Esophagus (tissue), 2 donors: ENCODE measurements around the gene ABCA4. TPM values are rescaled to one million over a fixed set of nuclear protein-coding genes. Genes with fewer than 3 reads are reported as not detected.

Source experiments
- H3K27ac ChIP-seq, 2 donors: one replicate each; pipeline ENCODE4 v1.5.1; 2013; ENCODE audit warnings: low read depth in 2 of 2, mild to moderate bottlenecking in 2 of 2, inconsistent platforms in 1 of 2, low read length in 1 of 2, moderate library complexity in 1 of 2
- H3K27me3 ChIP-seq, 2 donors: one replicate each; pipeline ENCODE4 v1.6.1; 2013; ENCODE audit warnings: low read length in 2 of 2, control low read depth in 1 of 2, mild to moderate bottlenecking in 1 of 2; ENCODE audit not compliant: insufficient read depth in 2 of 2, control insufficient read depth in 1 of 2
- H3K36me3 ChIP-seq, 2 donors: one replicate each; pipeline ENCODE4 v1.6.1; 2013; ENCODE audit warnings: low read length in 1 of 2; ENCODE audit not compliant: control insufficient read depth in 2 of 2, insufficient read depth in 2 of 2
- H3K4me1 ChIP-seq, 2 donors: one replicate each; pipeline ENCODE4 v1.6.1; 2013; ENCODE audit warnings: low read length in 1 of 2; ENCODE audit not compliant: control insufficient read depth in 2 of 2, insufficient read depth in 2 of 2
- H3K4me3 ChIP-seq, 2 donors: one replicate each; pipeline ENCODE4 v1.5.1; 2013; ENCODE audit warnings: low read length in 2 of 2, mild to moderate bottlenecking in 2 of 2, low read depth in 1 of 2, moderate library complexity in 1 of 2
- H3K9me3 ChIP-seq, 2 donors: one replicate each; pipeline ENCODE4 v1.6.1; 2013; ENCODE audit warnings: mild to moderate bottlenecking in 2 of 2, low read depth in 1 of 2, low read length in 1 of 2, moderate library complexity in 1 of 2; ENCODE audit not compliant: control insufficient read depth in 2 of 2, insufficient read depth in 1 of 2
- WGBS, 2 donors: extraction: QIAGEN DNeasy Blood & Tissue Kit; methylation state at CpG; one replicate each; pipeline ENCODE4 v1.1.7; 2013; 5-methylcytosine and 5-hydroxymethylcytosine counted together
- polyA plus RNA-seq, 2 donors: library from polyadenylated mRNA; stranded (reverse); fragments of 200-250 nt; gene quantifications; one replicate each; pipeline ENCODE4 v1.2.3, GENCODE V29; 2013
- donor health status: healthy with polysubstance abuse.
- donor health status: Bipolar disorder and iron deficiency.

ABCA4 gene
- polyA plus RNA-seq, 2 donors, result 0.04 to 0.07 TPM

DNA sequence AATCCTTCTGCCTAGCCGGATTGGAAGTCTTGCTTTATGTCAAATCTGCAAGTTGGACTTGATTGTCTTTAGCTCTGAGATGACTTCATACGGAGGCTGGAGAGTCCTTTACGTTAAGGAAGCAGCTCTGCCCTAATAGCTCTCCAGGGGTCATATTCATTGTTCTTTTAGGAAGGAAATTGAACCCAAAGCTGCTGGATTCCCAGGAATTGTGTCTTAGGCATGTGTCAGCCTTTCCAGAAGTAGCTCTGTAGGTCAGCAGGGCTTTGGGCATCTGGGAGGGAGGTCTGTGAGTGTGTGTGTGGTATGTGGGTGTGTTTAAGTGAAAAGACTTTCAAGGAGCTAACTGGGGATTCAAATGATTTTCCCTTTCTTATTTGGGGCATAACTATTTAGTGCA lies 82.4 kb downstream of the ABCA4 start:
- Histone ChIP-seq H3K36me3 (no peaks in the 10 kb centered on the region), H3K9me3 (no peaks in the 10 kb centered on the region), H3K27ac (no peak overlapping the region), H3K4me1 (no peaks in the 10 kb centered on the region), H3K27me3 (no peaks in the 10 kb centered on the region), H3K4me3 (no peak overlapping the region)
- 67 to 76% methylated on average over 3 of the region's 3 CpGs for WGBS, 2 donors

DNA sequence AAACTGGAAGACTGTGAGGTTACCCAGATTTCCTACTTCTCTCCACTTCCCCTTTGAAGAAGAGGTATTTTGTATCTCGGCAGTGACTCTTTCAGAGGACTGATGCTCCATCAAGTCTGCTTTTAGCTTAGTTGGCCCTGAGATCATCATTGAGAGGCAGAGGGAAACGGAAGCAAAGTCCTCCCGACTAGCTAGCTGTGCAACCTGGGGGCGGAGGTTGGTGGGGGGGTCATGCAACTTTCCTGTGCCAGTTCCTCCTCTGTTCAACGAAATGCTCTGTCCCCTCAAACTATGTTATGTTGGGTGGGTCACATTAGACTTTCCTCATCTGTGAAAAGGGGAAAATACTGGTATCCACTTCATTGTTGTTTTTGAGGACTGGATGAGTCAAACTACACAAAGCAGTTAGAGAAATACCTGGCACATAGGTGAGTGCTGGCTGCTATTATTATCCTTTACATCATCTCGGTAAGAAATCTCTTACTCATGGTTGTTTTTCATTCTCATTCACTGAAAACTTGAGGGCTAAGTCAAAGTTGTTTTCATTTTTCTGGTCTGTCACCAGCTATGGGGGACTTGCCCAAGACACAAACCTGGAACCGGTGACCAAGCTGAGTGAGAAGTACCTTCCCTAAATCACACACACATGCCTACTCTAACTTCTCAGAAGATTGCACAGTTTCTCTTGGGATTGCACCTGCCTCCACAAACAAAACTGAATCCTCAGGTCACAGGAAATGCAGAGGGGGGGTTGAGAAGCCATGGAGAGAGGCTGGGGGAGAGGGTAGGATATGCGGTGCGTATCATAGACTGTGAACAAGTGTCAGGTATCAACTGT lies 83.3 kb downstream of the ABCA4 start:
- H3K27ac ChIP-seq, result no peak overlapping the region
- H3K4me1 ChIP-seq, result no peaks in the 10 kb centered on the region
- WGBS, 2 donors, result 70 to 75% methylated on average over 9 of the region's 9 CpGs
- no peaks in the 10 kb centered on the region for H3K9me3 ChIP-seq
- no peaks in the 10 kb centered on the region for H3K27me3 ChIP-seq
- no peaks in the 10 kb centered on the region for H3K36me3 ChIP-seq
- no peak overlapping the region for H3K4me3 ChIP-seq

DNA sequence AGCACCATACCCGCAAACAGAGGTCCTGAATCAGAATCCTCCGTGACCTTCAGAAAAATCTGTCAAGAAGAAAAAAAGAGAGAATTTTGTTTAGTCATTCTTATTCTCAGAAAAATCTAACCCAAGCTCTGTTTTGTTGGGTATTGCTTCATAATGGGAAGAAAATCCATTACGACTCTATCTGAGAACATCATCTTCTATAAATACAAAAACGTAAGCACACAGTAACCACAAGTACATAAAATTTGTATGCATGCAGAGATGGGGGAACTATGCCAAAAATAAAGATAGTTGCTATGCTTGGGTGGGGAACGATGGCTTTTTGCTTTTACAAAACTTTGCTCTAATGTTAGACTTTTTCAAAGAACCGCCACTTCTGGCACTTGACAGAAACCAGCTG lies 84.2 kb downstream of the ABCA4 start:
- Histone ChIP-seq H3K27me3 (no peaks in the 10 kb centered on the region), H3K27ac (no peak overlapping the region), H3K4me3 (no peak overlapping the region), H3K9me3 (no peaks in the 10 kb centered on the region), H3K36me3 (no peaks in the 10 kb centered on the region), H3K4me1 (no peaks in the 10 kb centered on the region)
- 67 to 68% methylated on average over 6 of the region's 6 CpGs for WGBS, 2 donors

DNA sequence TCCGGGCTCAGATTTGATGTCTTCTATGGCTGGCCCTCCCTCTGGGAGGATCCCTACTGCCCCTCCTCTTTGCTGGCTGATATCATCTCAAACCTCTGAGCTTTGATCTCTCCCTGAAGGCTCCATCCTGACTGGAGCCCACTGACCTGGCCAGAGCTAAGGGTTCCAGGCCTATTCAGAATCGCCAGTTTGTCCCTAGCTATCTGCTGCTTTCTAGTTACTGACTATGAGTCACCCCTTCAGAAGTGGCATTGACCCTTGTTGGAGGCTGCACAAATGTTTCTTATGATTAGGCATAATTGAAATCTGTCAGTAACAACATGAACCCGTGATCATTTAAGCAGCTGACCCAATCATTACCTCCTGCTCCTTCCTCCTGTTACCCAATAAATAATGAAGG lies 87.1 kb downstream of the ABCA4 start:
- Histone ChIP-seq H3K9me3 (no peaks in the 10 kb centered on the region), H3K27me3 (no peaks in the 10 kb centered on the region), H3K4me1 (no peaks in the 10 kb centered on the region), H3K36me3 (no peaks in the 10 kb centered on the region), H3K4me3 (no peak overlapping the region), H3K27ac (no peak overlapping the region)
- WGBS, 2 donors, result 66 to 70% methylated on average over 3 of the region's 3 CpGs

DNA sequence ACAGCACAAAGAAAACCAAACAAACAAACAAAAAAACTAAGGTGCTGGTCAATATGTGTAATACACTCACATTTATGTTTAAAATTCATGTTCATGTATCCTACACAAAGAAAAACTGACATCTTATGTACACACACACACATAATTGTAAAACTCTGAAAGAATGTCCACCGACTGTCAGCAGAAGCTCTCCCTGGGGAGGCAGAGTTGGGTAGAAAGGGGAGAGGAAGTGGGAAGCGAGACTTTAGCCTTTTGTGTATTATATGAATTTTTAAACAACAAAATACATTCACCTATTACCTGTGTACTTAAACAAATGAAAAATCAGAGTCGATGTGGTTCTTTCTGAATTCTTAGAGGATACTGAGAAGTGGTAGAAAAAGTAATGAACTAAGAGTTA lies 88.3 kb downstream of the ABCA4 start:
- no peaks in the 10 kb centered on the region for H3K4me1 ChIP-seq
- no peaks in the 10 kb centered on the region for H3K36me3 ChIP-seq
- H3K4me3 ChIP-seq, result no peak overlapping the region
- H3K27ac ChIP-seq, result no peak overlapping the region
- WGBS, 2 donors, result 74 to 80% methylated on average over 3 of the region's 3 CpGs
- no peaks in the 10 kb centered on the region for H3K9me3 ChIP-seq
- no peaks in the 10 kb centered on the region for H3K27me3 ChIP-seq

DNA sequence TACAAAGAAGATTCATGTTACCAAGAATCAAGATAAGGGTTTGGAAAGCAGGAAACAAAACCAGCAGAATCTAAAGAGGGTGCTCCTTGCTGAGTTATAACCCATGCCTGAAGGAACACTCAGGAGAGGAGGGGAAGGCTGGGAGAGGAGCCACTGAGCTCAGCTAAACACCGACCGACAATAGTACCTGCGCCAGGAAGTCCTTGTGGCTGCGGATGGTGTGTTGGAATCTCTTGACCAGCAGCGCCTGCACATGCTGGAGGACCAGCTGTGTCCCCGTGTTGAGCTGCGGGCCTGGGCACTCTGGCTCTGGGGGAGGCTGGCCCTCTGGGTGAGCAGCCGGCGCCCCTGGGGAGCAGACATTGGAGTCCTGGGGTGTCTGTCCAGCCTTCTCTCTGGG lies 89.4 kb downstream of the ABCA4 start:
- 89 to 92% methylated on average over 9 of the region's 9 CpGs for WGBS, 2 donors
- Histone ChIP-seq H3K9me3 (no peaks in the 10 kb centered on the region), H3K27ac (no peak overlapping the region), H3K4me3 (no peak overlapping the region), H3K36me3 (no peaks in the 10 kb centered on the region), H3K27me3 (no peaks in the 10 kb centered on the region), H3K4me1 (no peaks in the 10 kb centered on the region)

DNA sequence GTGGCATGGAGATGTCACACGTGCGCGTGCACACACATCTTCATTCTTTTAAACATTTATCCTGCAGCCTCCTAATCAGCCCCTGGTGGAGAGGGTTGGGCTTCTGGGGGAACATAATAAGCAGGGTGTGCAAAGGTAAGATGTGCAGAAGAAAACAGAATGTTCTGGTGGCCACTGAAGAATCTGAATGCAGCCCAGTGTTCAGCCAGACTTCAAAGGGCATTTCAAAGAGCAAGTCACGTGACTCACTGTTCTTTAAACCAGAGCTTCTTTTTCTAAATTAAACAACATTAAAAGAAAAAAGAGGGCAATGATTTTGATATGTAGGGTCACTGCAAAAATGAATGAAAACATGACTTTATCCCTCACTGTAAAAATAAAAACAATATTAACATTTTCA lies 89.8 kb downstream of the ABCA4 start:
- 84 to 92% methylated on average over 4 of the region's 4 CpGs for WGBS, 2 donors

DNA sequence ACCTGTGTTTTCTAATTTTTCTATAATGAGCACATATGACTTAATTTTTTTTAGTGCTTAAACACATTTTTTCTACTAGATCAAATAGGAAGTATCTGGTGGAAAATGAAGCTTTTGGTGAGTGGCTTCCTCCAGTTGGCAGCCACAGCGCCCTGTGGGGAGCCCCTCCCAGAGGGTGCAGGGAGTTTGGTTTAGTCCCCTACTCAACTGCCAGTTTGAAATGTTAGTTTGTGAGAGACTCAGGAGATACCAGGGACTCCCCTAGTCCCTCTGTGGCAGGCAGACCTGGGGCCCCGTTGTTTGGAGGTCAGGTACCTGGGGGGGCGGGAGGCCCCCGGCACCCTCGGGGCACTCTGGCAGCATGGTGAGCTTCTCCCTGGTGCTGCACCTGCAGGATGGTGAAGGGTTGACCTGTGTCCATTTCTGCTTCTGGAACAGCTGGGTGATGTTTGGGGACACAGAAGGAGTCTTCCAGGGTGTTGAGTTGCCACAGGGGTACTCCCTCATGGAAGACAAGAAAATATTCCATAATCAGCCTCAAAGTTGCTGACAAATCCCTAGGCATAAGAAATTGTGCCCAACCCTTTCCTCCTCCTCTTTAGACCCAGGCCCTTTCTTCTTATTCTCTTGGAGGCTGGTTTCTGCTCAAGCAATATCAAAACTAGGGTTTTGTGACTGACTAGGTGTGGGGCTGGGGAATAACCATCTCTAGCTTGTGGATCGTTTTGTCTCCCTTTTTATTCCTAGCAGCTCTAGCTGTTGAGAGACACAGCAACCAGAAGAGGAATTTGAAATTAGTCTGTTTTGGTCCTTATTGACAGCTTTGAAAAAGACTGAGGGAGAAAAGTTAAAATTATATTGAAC lies 91.6 kb downstream of the ABCA4 start:
- Histone ChIP-seq H3K36me3 (no peaks in the 10 kb centered on the region), H3K4me1 (no peaks in the 10 kb centered on the region), H3K9me3 (no peaks in the 10 kb centered on the region), H3K27ac (no peak overlapping the region), H3K4me3 (no peak overlapping the region), H3K27me3 (no peaks in the 10 kb centered on the region)
- WGBS, 2 donors, result 75 to 76% methylated on average over 6 of the region's 6 CpGs

More for the DNA sequence above, 89.8 kb downstream of the ABCA4 start:
- Histone ChIP-seq H3K4me1 (no peaks in the 10 kb centered on the region), H3K27me3 (no peaks in the 10 kb centered on the region), H3K4me3 (no peak overlapping the region), H3K36me3 (no peaks in the 10 kb centered on the region), H3K27ac (no peak overlapping the region), H3K9me3 (no peaks in the 10 kb centered on the region)

DNA sequence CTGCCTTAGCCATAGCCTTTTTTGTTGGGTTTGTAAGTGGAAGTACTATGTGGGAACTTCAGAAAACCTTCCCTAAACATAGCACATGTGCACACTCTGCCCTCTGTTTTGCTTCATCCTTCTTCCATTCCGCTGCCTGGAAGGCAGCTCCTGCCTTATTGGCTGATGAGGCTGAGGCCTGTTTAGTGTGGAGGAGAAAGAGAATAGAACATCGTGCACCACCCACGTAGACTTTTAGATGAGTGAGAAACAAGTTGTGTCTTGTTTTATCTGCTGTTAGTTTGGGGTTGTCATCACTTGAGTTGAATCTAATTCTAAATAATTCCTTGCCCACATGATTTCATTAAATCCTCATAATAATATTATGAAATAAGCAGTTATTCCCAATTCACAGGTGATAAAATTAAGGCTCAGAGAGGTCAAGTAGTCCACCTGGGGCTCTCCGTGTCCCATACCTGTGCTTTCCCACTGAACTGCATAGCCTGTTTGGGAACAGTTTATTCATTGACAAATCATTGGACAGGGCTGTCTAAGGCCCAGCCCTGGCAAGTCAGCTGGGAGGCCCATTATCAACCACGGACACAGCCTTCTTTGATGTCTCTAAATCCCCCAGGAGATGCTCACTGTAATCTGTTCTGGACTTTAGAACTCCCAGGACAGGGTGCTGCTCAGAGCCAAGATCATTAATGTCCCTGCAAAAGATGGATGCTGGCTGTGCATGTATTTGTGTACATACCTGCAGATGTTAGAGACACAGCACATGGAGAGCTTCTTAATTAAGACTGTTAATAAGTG lies 93.0 kb downstream of the ABCA4 start:
- no peaks in the 10 kb centered on the region for H3K36me3 ChIP-seq
- no peak overlapping the region for H3K4me3 ChIP-seq
- H3K9me3 ChIP-seq, result no peaks in the 10 kb centered on the region
- peak overlapping the region in 1 of 2 donors; percentile 22 for H3K27ac ChIP-seq
- WGBS, 2 donors, result 64 to 78% methylated on average over 5 of the region's 5 CpGs
- H3K4me1 ChIP-seq, result no peaks in the 10 kb centered on the region
- no peaks in the 10 kb centered on the region for H3K27me3 ChIP-seq
